Adrenal gland (tissue), 5 donors: ENCODE measurements around the gene LGMN.

Experiments used
- CTCF ChIP-seq, 6 experiments: fragments of 450-650 bp in 4 of 6; fragments of 200-600 bp in 2 of 6; sonication (generic) in 1 of 6; IDR thresholded peaks; 1 replicate in 5 of 6; 2 replicates in 1 of 6; pipeline versions ENCODE4 v1.5.1 to v1.8.0; 2016 to 2021; ENCODE audit warnings: antibody characterized with exemption in 6 of 6, mild to moderate bottlenecking in 2 of 6, moderate library complexity in 1 of 6
- POLR2A ChIP-seq, 2 donors: fragments of 450-650 bp; IDR thresholded peaks; one replicate each; pipeline ENCODE4 v1.6.1; 2017; ENCODE audit warnings: antibody characterized with exemption in 2 of 2, mild to moderate bottlenecking in 2 of 2, moderate library complexity in 1 of 2
- donor health status: DM: no; HTN: no; CAD: no.

DNA sequence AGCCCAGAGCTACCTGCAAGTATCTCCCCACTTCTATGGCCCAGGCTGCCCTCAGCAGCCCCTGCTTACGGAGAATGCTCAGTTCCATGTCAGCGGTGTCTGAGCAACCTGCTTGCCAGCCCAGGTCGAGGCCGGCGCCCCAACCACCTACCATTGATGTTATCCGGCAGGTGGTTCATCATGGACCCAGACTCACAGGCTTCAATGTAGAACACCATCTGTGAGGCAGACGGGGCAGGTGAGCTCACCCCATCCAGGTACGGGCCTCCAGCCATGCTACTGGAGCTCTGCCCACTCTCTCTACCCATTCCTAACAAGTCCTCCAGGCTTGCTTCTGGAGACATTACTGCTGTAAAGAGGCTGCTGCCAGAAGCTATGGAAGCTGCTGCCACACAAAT, 35.8 kb downstream of the LGMN start:
- no peak for TF ChIP-seq CTCF (IDR thresholded peaks at IDR 0.05)
- no peak for TF ChIP-seq POLR2A (IDR thresholded peaks at IDR 0.05)
